ENCODE results near the gene ABLIM1. TPM values are rescaled to one million over a fixed set of nuclear protein-coding genes. Genes with fewer than 3 reads are reported as not detected.

Gene ABLIM1
- total RNA-seq, 2 donors from 2014 or later: 141 to 184 TPM

- no peak overlapping the region for H3K27ac Mint-ChIP-seq
- no peaks in the 10 kb centered on the region for H3K27me3 Mint-ChIP-seq
- no peak for DNase-seq
- H3K4me3 Mint-ChIP-seq: no peak overlapping the region
- ATAC-seq: no peak
- H3K36me3 Mint-ChIP-seq (ENCODE audit: low read depth): peaks cover 10% of the 10 kb centered on the region
- no peaks in the 10 kb centered on the region for H3K9me3 ChIP-seq (ENCODE audit: control insufficient read depth, low read length, poor library complexity, severe bottlenecking)
- peaks cover 8% of the 10 kb centered on the region for H3K4me1 Mint-ChIP-seq
Observed at GRCh38 chr10:114448897-114449296, 209.2 kb downstream of the ABLIM1 start.

GRCh38 chr10:114445332-114445731 lies 212.7 kb downstream of the ABLIM1 start:
- H3K27me3 Mint-ChIP-seq: no peaks in the 10 kb centered on the region
- H3K36me3 Mint-ChIP-seq (ENCODE audit: low read depth): peaks cover 5% of the 10 kb centered on the region
- peak overlapping the region; percentile 74 for H3K27ac Mint-ChIP-seq
- peaks cover 2% of the 10 kb centered on the region for H3K4me1 Mint-ChIP-seq
- no peak overlapping the region for H3K4me3 Mint-ChIP-seq
- ATAC-seq: no peak
- DNase-seq: no peak
- H3K9me3 ChIP-seq (ENCODE audit: control insufficient read depth, low read length, poor library complexity, severe bottlenecking): no peaks in the 10 kb centered on the region

- DNase-seq (no peak), ATAC-seq (no peak)
- no peaks in the 10 kb centered on the region for H3K9me3 ChIP-seq (ENCODE audit: control insufficient read depth, low read length, poor library complexity, severe bottlenecking)
- peak overlapping the region; percentile 21 for H3K4me3 Mint-ChIP-seq
- peaks cover 7% of the 10 kb centered on the region for H3K36me3 Mint-ChIP-seq (ENCODE audit: low read depth)
- peaks cover 2% of the 10 kb centered on the region for H3K4me1 Mint-ChIP-seq
- H3K27ac Mint-ChIP-seq: peak overlapping the region; percentile 74
- H3K27me3 Mint-ChIP-seq: no peaks in the 10 kb centered on the region
Observed at GRCh38 chr10:114444819-114445218, 213.3 kb downstream of the ABLIM1 start.

- DNase-seq: no peak
- H3K4me1 Mint-ChIP-seq: peaks cover 2% of the 10 kb centered on the region
- ATAC-seq: no peak
Observed at GRCh38 chr10:114442091-114442630, 215.9 kb downstream of the ABLIM1 start.

GRCh38 chr10:114441107-114441506 lies 217.0 kb downstream of the ABLIM1 start:
- H3K4me1 Mint-ChIP-seq: peaks cover 4% of the 10 kb centered on the region
- no peaks in the 10 kb centered on the region for H3K9me3 ChIP-seq (ENCODE audit: control insufficient read depth, low read length, poor library complexity, severe bottlenecking)
- ATAC-seq (no peak), DNase-seq (no peak)
- H3K4me3 Mint-ChIP-seq: no peak overlapping the region
- H3K27ac Mint-ChIP-seq: no peak overlapping the region
- peaks cover 11% of the 10 kb centered on the region for H3K36me3 Mint-ChIP-seq (ENCODE audit: low read depth)
- no peaks in the 10 kb centered on the region for H3K27me3 Mint-ChIP-seq

More at GRCh38 chr10:114442091-114442630, 215.9 kb downstream of the ABLIM1 start:
- H3K27me3 Mint-ChIP-seq: no peaks in the 10 kb centered on the region
- H3K9me3 ChIP-seq (ENCODE audit: control insufficient read depth, low read length, poor library complexity, severe bottlenecking): no peaks in the 10 kb centered on the region
- no peak overlapping the region for H3K27ac Mint-ChIP-seq
- no peak overlapping the region for H3K4me3 Mint-ChIP-seq
- H3K36me3 Mint-ChIP-seq (ENCODE audit: low read depth): peaks cover 7% of the 10 kb centered on the region

- DNase-seq (no peak), ATAC-seq (no peak)
- H3K27ac Mint-ChIP-seq: no peak overlapping the region
- no peaks in the 10 kb centered on the region for H3K27me3 Mint-ChIP-seq
- no peaks in the 10 kb centered on the region for H3K9me3 ChIP-seq (ENCODE audit: control insufficient read depth, low read length, poor library complexity, severe bottlenecking)
- peaks cover 12% of the 10 kb centered on the region for H3K36me3 Mint-ChIP-seq (ENCODE audit: low read depth)
- no peak overlapping the region for H3K4me3 Mint-ChIP-seq
- H3K4me1 Mint-ChIP-seq: peaks cover 4% of the 10 kb centered on the region
Observed at GRCh38 chr10:114437473-114438292, 220.4 kb downstream of the ABLIM1 start.

- H3K36me3 Mint-ChIP-seq (ENCODE audit: low read depth): peaks cover 14% of the 10 kb centered on the region
- no peak overlapping the region for H3K4me3 Mint-ChIP-seq
- no peak overlapping the region for H3K27ac Mint-ChIP-seq
Observed at GRCh38 chr10:114436941-114437340, 221.1 kb downstream of the ABLIM1 start.

GRCh38 chr10:114432566-114433093 lies 225.4 kb downstream of the ABLIM1 start:
- Mint-ChIP-seq H3K27me3 (no peaks in the 10 kb centered on the region), H3K36me3 (ENCODE audit: low read depth) (peaks cover 19% of the 10 kb centered on the region), H3K4me1 (peaks cover 4% of the 10 kb centered on the region), H3K27ac (no peak overlapping the region), H3K4me3 (no peak overlapping the region)
- DNase-seq (no peak), ATAC-seq (no peak)
- H3K9me3 ChIP-seq (ENCODE audit: control insufficient read depth, low read length, poor library complexity, severe bottlenecking): no peaks in the 10 kb centered on the region

More at GRCh38 chr10:114436941-114437340, 221.1 kb downstream of the ABLIM1 start:
- H3K27me3 Mint-ChIP-seq: no peaks in the 10 kb centered on the region
- no peaks in the 10 kb centered on the region for H3K9me3 ChIP-seq (ENCODE audit: control insufficient read depth, low read length, poor library complexity, severe bottlenecking)
- DNase-seq (no peak), ATAC-seq (no peak)
- H3K4me1 Mint-ChIP-seq: peaks cover 4% of the 10 kb centered on the region

- Mint-ChIP-seq H3K4me3 (no peak overlapping the region), H3K27me3 (no peaks in the 10 kb centered on the region), H3K27ac (no peak overlapping the region), H3K4me1 (peaks cover 4% of the 10 kb centered on the region), H3K36me3 (ENCODE audit: low read depth) (peaks cover 19% of the 10 kb centered on the region)
- DNase-seq: no peak
- no peak for ATAC-seq
- no peaks in the 10 kb centered on the region for H3K9me3 ChIP-seq (ENCODE audit: control insufficient read depth, low read length, poor library complexity, severe bottlenecking)
Observed at GRCh38 chr10:114431414-114432135, 226.5 kb downstream of the ABLIM1 start.

GRCh38 chr10:114430688-114431413 lies 227.2 kb downstream of the ABLIM1 start:
- Mint-ChIP-seq H3K27me3 (no peaks in the 10 kb centered on the region), H3K27ac (no peak overlapping the region), H3K4me1 (peaks cover 2% of the 10 kb centered on the region), H3K36me3 (ENCODE audit: low read depth) (peaks cover 15% of the 10 kb centered on the region), H3K4me3 (no peak overlapping the region)
- H3K9me3 ChIP-seq (ENCODE audit: control insufficient read depth, low read length, poor library complexity, severe bottlenecking): no peaks in the 10 kb centered on the region
- ATAC-seq: no peak
- no peak for DNase-seq

- Mint-ChIP-seq H3K4me1 (no peaks in the 10 kb centered on the region), H3K27me3 (no peaks in the 10 kb centered on the region), H3K36me3 (ENCODE audit: low read depth) (peaks cover 11% of the 10 kb centered on the region), H3K27ac (no peak overlapping the region), H3K4me3 (no peak overlapping the region)
- H3K9me3 ChIP-seq (ENCODE audit: control insufficient read depth, low read length, poor library complexity, severe bottlenecking): no peaks in the 10 kb centered on the region
- ATAC-seq (no peak), DNase-seq (no peak)
Observed at GRCh38 chr10:114429581-114430335, 228.3 kb downstream of the ABLIM1 start.

GRCh38 chr10:114427124-114427852 lies 230.8 kb downstream of the ABLIM1 start:
- Mint-ChIP-seq H3K4me1 (no peaks in the 10 kb centered on the region), H3K4me3 (no peak overlapping the region), H3K36me3 (ENCODE audit: low read depth) (peaks cover 7% of the 10 kb centered on the region), H3K27me3 (no peaks in the 10 kb centered on the region), H3K27ac (no peak overlapping the region)
- ATAC-seq (no peak), DNase-seq (no peak)
- no peaks in the 10 kb centered on the region for H3K9me3 ChIP-seq (ENCODE audit: control insufficient read depth, low read length, poor library complexity, severe bottlenecking)
